Measurements from ENCODE around the gene GABRA1.

Gene GABRA1

DNA sequence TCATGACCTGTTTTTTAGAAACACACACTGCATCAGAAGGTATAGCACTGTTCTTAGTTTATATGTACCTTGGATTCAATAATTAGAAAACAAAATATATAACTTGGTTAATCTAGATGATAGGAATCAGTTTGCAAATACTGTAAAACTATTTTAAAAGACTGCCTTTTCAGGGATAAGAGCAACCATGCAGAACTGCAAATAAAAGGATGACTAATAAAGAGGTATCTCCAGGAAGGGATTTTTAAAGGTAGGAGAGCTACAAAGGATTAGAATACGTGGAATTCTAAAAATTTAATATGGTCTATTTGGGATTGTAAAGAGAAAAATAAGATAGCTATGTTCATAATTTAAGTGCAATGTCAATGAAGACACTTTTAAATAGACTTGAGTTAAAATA lies 9.4 kb downstream of the GABRA1 start:
- DNase-seq (ENCODE audit: low read depth), result no peak
- no peak overlapping the region for H3K4me3 ChIP-seq (replicated peaks; ENCODE audit: low read depth, low read length)
- TF ChIP-seq, protein P1, sequence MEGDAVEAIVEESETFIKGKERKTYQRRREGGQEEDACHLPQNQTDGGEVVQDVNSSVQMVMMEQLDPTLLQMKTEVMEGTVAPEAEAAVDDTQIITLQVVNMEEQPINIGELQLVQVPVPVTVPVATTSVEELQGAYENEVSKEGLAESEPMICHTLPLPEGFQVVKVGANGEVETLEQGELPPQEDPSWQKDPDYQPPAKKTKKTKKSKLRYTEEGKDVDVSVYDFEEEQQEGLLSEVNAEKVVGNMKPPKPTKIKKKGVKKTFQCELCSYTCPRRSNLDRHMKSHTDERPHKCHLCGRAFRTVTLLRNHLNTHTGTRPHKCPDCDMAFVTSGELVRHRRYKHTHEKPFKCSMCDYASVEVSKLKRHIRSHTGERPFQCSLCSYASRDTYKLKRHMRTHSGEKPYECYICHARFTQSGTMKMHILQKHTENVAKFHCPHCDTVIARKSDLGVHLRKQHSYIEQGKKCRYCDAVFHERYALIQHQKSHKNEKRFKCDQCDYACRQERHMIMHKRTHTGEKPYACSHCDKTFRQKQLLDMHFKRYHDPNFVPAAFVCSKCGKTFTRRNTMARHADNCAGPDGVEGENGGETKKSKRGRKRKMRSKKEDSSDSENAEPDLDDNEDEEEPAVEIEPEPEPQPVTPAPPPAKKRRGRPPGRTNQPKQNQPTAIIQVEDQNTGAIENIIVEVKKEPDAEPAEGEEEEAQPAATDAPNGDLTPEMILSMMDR (IDR thresholded peaks at IDR 0.05; ENCODE audit: low read length, missing control alignments), result no peak

GRCh38 chr5:161863259-161863658 lies 15.3 kb downstream of the GABRA1 start:
- DNase-seq (ENCODE audit: low read depth), result no peak
- TF ChIP-seq, protein P1 (IDR thresholded peaks at IDR 0.05; ENCODE audit: low read length, missing control alignments), result no peak

GRCh38 chr5:161863811-161864210 lies 15.9 kb downstream of the GABRA1 start:
- DNase-seq (ENCODE audit: low read depth), result no peak
- TF ChIP-seq, protein P1 (IDR thresholded peaks at IDR 0.05; ENCODE audit: low read length, missing control alignments), result no peak
- no peak overlapping the region for H3K4me3 ChIP-seq (replicated peaks; ENCODE audit: low read depth, low read length)

More at GRCh38 chr5:161863259-161863658, 15.3 kb downstream of the GABRA1 start:
- no peak overlapping the region for H3K4me3 ChIP-seq (replicated peaks; ENCODE audit: low read depth, low read length)

DNA sequence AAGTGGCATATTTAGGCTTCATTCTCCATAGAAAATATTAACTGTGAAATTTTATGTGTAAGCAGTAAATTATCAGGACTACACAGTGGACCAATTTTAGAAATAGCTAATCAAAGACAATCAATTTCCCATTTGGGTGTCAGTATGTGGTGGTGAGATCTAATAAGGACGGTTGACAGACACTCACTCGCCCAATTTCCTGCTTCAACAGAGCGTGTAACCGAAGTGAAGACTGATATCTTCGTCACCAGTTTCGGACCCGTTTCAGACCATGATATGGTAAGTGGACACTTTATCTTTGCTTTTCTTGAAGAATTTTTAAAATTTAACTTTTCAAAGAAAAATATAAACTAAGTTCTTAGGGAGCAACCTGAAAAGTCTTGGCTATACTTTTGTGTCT lies 17.6 kb downstream of the GABRA1 start:
- H3K4me3 ChIP-seq (replicated peaks; ENCODE audit: low read depth, low read length), result no peak overlapping the region
- TF ChIP-seq, protein P1 (IDR thresholded peaks at IDR 0.05; ENCODE audit: low read length, missing control alignments), result no peak
- no peak for DNase-seq (ENCODE audit: low read depth)

DNA sequence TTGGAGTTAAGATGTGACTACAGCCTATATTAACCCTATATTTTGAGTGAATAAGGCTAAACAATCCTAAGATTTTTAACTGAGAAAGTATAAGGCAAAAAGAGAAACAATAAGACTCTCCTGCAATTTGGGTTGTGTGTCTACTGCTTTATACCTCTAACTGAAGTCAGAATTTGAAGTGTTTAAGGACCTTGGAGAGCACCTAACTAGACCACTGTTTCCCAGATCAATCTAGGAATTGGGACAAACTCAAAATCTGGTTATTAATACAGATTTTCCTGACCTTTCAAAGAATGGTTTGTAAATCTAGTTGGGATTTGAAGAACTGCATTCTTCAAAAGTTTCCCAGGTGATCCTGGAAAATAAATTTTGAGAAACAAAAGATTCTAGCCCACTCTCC lies 42.1 kb downstream of the GABRA1 start:
- DNase-seq (ENCODE audit: low read depth), result no peak

DNA sequence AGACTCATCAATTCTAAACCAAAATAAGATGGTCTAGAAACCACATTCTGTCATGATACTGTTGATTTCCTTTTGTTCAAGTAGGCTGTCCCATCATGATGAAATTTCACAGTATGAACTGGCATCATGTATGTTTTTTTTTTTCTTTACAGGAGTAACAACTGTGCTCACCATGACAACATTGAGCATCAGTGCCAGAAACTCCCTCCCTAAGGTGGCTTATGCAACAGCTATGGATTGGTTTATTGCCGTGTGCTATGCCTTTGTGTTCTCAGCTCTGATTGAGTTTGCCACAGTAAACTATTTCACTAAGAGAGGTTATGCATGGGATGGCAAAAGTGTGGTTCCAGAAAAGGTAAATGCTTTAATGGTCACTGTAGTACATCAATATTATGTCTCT lies 47.6 kb downstream of the GABRA1 start:
- H3K4me3 ChIP-seq (replicated peaks; ENCODE audit: low read depth, low read length), result no peak overlapping the region
- TF ChIP-seq, protein P1 (IDR thresholded peaks at IDR 0.05; ENCODE audit: low read length, missing control alignments), result no peak
- DNase-seq (ENCODE audit: low read depth), result no peak

More for the DNA sequence above, 42.1 kb downstream of the GABRA1 start:
- no peak overlapping the region for H3K4me3 ChIP-seq (replicated peaks; ENCODE audit: low read depth, low read length)
- TF ChIP-seq, protein P1 (IDR thresholded peaks at IDR 0.05; ENCODE audit: low read length, missing control alignments), result no peak

DNA sequence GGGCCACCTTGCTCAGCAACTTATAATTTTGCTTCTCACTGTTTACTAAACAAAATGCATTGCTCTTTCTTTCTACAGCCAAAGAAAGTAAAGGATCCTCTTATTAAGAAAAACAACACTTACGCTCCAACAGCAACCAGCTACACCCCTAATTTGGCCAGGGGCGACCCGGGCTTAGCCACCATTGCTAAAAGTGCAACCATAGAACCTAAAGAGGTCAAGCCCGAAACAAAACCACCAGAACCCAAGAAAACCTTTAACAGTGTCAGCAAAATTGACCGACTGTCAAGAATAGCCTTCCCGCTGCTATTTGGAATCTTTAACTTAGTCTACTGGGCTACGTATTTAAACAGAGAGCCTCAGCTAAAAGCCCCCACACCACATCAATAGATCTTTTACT lies 49.1 kb downstream of the GABRA1 start:
- TF ChIP-seq, protein P1 (IDR thresholded peaks at IDR 0.05; ENCODE audit: low read length, missing control alignments), result no peak
- no peak for DNase-seq (ENCODE audit: low read depth)
- H3K4me3 ChIP-seq (replicated peaks; ENCODE audit: low read depth, low read length), result no peak overlapping the region

Measured in fibroblast of pulmonary artery (primary cell).